NK-92 (cell line): Measurements from ENCODE around the gene CYP46A1.

ENCODE experiments used
- DNase-seq: peaks from one replicate; lab custom pipeline; 2025; ENCODE audit not compliant: unreplicated experiment; lab: John Stamatoyannopoulos, UW

Gene CYP46A1

GRCh38 chr14:99686557-99687283, 2.6 kb downstream of the CYP46A1 start:
- no peak for DNase-seq

DNA sequence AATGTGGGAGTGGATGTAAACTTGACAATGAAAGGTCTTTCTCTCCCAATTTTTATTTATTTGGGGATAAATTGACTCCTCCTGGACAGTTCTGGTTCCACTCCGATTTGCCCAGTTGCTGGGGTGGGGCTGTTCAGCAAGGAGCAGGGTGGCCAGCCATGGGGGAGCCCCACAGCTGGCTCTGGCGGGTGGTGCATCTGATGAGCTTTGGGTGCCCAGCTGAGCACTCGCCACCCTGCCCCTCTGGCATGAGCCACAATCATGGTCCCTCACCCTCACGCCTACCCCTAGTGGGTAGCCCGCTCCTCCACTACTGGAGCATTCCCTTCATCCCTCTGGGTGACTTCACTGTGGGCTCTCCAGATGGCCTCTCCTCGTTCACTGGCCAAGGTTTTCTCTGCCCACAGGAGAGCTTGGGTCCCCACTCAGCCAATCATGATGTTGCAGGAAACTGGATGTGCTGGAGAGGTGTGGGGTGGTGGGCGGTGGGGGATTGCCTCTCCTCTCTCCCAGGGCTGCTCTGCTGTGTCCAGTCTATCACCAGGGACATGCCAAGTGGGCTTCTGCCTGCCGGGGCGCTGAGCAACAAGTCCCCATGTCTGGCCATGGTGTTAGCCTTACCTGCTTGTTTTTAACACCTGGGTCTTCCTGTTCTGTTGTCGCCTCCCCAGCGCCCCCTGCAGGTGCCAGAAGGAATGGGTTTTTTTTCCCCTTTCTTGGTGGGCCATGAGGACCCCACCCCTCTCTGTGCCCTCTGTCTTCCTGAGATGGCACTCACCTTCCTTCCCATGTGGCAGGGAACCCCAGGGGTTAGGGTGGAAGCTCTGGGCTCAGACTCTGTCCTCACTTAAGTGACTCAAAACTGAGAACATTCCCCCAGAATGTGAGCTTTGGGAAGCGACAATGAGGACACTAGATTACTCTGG, 3.4 kb downstream of the CYP46A1 start:
- no peak for DNase-seq

- no peak for DNase-seq
Observed at GRCh38 chr14:99688210-99688581, 4.1 kb downstream of the CYP46A1 start.

- DNase-seq, result no peak
Observed at GRCh38 chr14:99688629-99689028, 4.5 kb downstream of the CYP46A1 start.

DNA sequence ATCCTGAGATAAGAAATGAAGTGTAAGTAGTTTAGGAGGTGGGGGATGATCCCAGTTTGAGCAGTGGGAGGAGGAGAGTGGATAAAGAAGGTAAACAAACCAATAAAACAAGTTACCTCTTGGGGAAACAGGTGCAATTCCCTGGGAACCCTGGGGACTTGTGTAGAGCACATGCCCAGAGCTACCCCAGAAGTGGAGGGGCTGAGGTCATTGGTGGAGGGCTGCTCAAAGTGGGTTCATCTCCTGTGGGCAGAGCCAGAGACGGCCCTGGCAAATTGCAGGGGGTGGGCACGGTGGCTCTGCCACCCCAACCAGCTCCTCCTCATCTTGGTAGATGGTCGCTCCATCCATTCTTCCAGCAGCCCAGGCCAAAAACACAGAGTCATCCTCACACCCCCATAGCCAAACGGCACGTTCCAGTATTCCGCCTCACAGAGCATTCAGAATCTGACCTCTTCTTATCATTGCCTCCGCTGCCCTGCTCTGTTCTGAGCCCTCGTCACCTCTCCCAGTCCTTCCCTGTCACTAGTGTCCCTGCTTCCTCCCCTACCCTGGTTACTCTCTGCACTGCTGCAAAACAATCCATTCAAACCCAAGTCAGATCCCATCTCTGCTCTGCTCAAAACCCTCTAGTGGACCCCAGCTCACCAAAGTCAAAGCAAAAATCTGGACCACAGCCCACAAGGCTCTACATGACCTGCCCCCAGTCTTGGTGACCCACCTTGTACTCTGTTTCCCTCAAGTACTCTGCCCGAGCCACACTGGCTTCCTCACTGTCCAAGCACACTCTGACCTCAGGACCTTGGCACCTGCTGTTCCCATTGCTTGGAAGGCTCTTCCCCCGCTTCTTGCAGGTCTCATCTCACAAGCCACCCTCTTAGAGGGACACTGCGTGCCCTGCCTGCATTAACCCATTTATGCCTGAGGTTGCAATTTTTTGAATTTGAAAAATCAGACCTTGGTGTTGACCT, 5.5 kb downstream of the CYP46A1 start:
- no peak for DNase-seq

DNA sequence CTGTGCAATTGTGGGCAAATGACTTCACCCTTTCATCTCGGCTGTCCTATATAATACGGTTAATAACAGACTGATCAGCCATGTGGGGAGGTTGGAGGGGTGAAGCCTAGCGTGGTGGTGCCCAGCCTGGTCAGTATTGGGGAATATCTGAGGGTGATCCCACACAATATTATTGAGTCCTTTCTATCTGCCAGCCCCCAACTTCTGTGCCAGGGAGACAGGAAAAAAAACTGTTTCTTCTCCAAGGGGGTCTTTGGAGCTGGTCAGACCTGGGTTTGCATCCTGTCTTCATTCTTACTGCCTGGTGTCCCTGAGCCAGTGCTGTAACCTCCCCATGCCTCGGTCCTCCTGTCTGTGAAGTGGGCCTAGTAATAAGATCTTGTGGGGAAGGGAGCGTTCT, 6.5 kb downstream of the CYP46A1 start:
- no peak for DNase-seq

DNA sequence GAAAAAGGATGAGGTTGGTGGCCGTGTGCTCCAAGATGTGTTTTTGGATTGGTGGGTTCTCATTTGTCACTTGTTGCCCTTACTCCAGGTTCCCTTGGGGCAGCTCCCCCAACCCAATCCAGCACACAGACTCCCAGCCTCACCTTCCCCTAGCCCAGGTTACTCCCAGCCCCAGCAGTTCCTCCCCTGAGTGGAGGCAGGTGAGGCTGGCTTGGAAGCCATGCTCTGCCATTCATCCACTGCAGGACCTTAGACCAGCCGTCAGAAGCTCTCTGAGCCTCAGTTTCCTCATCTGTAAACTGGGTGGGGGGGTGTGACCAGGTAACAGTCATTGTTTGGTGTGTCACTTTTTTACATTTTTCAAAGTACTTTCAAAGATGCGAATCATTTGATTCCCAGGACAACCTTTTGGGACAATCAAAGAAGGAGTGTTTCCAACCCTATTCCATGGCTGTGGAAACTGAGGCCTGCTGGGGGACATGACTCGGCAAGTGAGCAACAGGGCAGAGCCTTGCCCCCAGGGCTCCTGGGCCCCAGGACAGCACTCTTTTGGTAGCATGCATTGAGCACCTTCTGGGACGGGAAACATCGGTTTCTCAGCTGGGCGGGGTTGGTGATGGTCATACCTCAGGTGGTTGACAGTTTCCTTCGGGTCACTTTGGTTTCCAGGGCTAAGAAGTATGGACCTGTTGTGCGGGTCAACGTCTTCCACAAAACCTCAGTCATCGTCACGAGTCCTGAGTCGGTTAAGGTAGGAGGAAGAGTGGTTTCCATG, 7.2 kb downstream of the CYP46A1 start:
- DNase-seq, result no peak

GRCh38 chr14:99693918-99694317, 9.8 kb downstream of the CYP46A1 start:
- DNase-seq, result no peak

- DNase-seq, result no peak
Observed at GRCh38 chr14:99696929-99697328, 12.8 kb downstream of the CYP46A1 start.

- DNase-seq, result no peak
Observed at GRCh38 chr14:99698236-99698635, 14.1 kb downstream of the CYP46A1 start.

GRCh38 chr14:99698642-99699041, 14.5 kb downstream of the CYP46A1 start:
- no peak for DNase-seq

DNA sequence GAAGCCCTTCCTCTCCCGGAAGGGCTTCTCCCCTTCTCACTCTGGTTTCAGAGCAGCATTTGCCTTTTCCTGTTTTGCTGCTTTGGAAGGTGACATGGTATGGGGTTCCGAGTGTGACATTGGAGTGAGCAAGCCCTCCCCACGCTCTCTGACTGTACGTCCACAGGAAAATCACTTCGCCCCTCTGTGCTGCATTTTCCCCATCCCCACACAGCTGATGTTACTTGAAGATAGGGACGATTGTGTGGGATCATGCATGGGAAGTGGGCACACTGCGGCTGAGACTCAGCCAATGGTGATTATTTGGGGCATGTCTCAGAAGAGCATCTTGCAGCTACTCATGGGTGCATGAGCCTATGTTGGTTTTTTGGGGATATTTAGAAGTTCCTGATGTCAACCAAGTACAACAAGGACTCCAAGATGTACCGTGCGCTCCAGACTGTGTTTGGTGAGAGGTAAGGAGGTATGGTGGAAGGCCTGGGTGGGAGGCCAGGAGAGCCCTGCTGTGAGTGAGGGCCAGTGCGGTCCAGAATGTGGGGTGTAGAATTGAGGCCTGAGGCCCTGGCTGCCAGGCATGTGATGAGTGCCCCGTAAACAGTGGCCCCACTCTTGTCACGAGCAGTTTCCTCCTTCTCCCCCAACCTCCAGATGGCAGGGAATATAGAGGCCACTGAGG, 15.1 kb downstream of the CYP46A1 start:
- DNase-seq, result no peak

GRCh38 chr14:99699861-99700260, 15.8 kb downstream of the CYP46A1 start:
- no peak for DNase-seq

DNA sequence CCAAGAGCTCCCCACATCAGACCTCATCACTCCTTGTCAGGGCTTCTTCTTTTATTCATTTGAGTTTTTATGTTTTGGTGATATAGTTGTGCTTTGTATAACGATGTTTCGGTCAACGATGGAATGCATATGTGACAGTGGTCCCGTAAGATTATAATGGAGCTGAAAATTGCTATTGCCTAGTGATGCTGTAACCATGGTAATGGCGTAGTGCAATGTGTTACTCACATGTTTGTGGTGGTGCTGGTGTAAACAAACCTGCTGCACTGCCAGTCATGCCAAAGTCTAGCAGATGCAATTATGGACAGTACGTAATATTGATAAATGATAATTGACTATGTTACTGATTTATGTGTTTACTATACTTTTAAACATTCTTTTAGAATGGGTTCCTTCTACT, 16.3 kb downstream of the CYP46A1 start:
- DNase-seq, result no peak

DNA sequence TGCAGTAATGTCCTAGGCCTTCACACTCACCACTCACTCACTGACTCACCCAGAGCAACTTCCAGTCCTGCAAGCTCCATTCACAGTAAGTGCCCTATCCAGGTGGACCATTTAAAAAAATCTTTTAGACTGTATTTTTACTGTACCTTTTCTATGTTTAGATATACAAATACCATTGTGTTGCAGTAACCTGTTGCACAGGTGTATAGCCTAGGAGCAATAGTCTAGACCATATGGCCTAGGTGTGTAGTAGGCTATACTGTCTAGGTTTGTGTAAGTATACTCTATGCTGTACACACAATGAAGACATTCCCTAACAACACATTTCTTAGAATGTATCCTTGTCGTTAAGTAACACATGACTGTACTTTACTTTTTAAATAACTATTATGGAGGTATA, 17.2 kb downstream of the CYP46A1 start:
- no peak for DNase-seq

DNA sequence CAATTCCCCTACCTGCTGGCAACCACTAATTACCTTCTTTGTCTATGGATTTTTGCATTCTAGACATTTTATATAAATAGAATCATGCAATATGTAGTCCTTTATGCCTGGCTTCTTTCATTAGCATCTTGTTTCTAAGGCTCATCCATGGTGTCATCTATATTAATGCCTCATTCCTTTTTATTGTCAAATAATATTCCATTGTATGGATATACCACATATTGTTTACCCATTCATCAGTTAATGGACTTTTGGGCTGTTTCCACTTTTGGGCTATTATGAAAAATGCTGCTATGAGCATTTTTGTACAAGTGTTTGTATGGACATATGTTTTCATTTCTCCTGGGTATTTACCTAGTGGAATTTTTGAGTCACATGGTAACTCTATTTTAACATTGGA, 18.0 kb downstream of the CYP46A1 start:
- no peak for DNase-seq

DNA sequence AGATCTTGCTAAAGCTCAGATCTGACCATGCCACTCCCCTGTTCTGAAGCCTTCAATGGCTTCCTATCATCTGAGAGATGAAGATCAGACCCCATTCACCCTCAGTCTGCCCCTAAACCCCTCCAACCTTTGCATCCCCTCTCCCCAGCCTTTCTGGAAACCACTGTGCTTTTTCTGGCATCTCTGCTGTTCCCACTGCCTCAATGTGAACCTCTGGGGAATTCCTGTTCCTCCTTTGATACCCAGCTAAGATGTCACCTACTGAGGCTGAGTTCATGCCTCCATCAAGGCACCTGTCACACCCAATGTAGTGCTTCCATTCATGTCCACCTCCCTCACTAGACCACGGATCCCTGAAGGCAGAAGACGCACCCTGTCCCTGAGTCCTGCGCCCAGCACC, 19.3 kb downstream of the CYP46A1 start:
- no peak for DNase-seq

DNA sequence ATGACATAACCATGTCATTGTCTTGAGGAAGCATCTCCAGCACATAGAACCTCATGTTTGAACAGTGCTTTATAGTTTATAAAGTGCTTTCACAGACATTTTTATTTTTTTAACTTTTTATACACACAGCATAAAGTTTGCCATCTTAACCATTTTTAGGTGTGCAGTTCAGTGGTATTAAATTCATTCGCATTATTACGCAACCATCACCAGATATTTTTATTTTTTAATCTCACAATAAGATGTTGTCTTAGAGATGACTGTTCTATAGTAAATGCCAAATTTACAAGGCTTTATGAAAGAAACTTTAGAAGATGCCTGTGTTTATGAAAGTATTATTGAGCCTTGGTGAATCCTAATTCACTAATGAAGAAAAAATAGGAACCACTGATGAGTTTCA, 19.9 kb downstream of the CYP46A1 start:
- DNase-seq, result no peak

- no peak for DNase-seq
Observed at GRCh38 chr14:99706107-99706900, 22.2 kb downstream of the CYP46A1 start.
